Transverse colon (tissue), 4 donors: ENCODE results near the gene RBFOX1. TPM values are rescaled to one million over a fixed set of nuclear protein-coding genes. Genes with fewer than 3 reads are reported as not detected.

Experiments
- DNase-seq: peaks from one replicate; pipeline ENCODE4 v3.0.0-alpha.2; 2019
- H3K27ac ChIP-seq, 4 donors: fragments of 200-600 bp; sonication (generic); 2 replicates each; pipeline ENCODE4 v1.5.1; 2016 to 2018; ENCODE audit warnings: inconsistent platforms in 4 of 4
- H3K27me3 ChIP-seq: fragments of 200-600 bp; sonication (generic); 2 replicates; pipeline ENCODE4 v1.5.1; 2017; ENCODE audit warnings: inconsistent platforms
- H3K36me3 ChIP-seq, 4 donors: fragments of 200-600 bp; sonication (generic); 2 replicates each; pipeline ENCODE4 v1.5.1; 2017 to 2019; ENCODE audit warnings: inconsistent platforms in 4 of 4
- H3K4me1 ChIP-seq, 4 donors: fragments of 200-600 bp; sonication (generic); 2 replicates each; pipeline ENCODE4 v1.5.1; 2017 to 2020; ENCODE audit warnings: inconsistent platforms in 4 of 4
- H3K4me3 ChIP-seq, 4 donors: fragments of 200-600 bp; sonication (generic); 1 replicate in 1 of 4; 2 replicates in 3 of 4; pipeline versions ENCODE4 v1.5.1 to v1.6.1; 2017 to 2019; ENCODE audit warnings: inconsistent platforms in 4 of 4
- H3K9me3 ChIP-seq, 2 donors: fragments of 200-600 bp; sonication (generic); 2 replicates each; pipeline ENCODE4 v1.5.1; 2017 to 2019; ENCODE audit warnings: inconsistent platforms in 2 of 2
- EP300 ChIP-seq: sonication (generic); formaldehyde crosslinking; IDR thresholded peaks from one replicate; pipeline ENCODE4 v1.6.1; 2017; ENCODE audit warnings: antibody characterized with exemption, low read depth
- POLR2A ChIP-seq: fragments of 450-650 bp; IDR thresholded peaks from one replicate; pipeline ENCODE4 v1.6.1; 2016; ENCODE audit warnings: antibody characterized with exemption, mild to moderate bottlenecking, moderate library complexity
- POLR2AphosphoS5 ChIP-seq, 3 donors: sonication (generic); formaldehyde crosslinking; IDR thresholded peaks; one replicate each; pipeline ENCODE4 v1.6.1; 2016; ENCODE audit warnings: antibody characterized with exemption in 3 of 3
- WGBS, 2 donors: methylation state at CpG; one replicate each; pipeline ENCODE4 v1.1.5; 2018; ENCODE audit warnings: low coverage in 1 of 2; 5-methylcytosine and 5-hydroxymethylcytosine counted together
- in situ Hi-C, 4 donors: fragments of 200-750 bp; cut with MboI; loops; one replicate each; pipeline versions ENCODE4 v1.15.0 to v1.15.1; 2017; ENCODE audit warnings: low sequenced_read_pairs in 3 of 4, low pct_ligation_motif_present in 1 of 4, low pct_unique_long_range_greater_than_20kb in 1 of 4
- intact Hi-C: fragments of 100-400 bp; cut with DNase I; formaldehyde crosslinking; loops from one replicate; pipeline ENCODE4 v1.15.1; 2023; ENCODE audit warnings: low total_unique reads
- total RNA-seq, 4 donors: library from RNA; depleted of rRNA; stranded (reverse); fragments of >200 nt; gene quantifications; one replicate each; pipeline ENCODE4 v1.1.0, GENCODE V29; 2016
- TF ChIP-seq, protein P1 (sequence below), 5 experiments: fragments of 200-600 bp in 3 of 5; fragments of 450-650 bp in 2 of 5; sonication (generic) in 3 of 5; IDR thresholded peaks; 1 replicate in 2 of 5; 2 replicates in 3 of 5; pipeline ENCODE4 v1.5.1; 2016 to 2017; ENCODE audit warnings: antibody characterized with exemption in 5 of 5, inconsistent platforms in 3 of 5, mild to moderate bottlenecking in 2 of 5, moderate library complexity in 1 of 5

RBFOX1 gene
- total RNA-seq, 4 donors from 2014 or later, result 2.3 to 8.2 (median 3.2) TPM

DNA sequence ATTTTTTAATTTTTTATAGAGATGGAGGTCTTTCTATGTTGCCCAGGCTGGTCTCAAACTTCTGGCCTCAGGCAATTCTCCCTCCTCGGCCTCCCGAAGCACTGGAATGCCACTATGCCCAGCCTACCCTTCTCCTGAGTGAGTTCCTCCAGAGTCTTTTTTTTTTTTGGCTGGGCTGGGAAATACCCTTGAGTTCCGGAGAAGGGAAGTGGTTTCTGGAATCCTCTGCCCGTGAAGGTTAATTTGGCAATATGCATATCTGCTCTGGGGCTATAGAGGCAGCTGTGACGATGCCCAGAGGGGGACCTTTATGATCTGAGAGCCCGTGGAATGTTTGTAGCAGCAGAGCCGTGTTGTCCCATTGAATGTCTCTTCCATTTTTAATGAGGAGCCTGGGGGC, 217.5 kb downstream of the RBFOX1 start:
- H3K27ac ChIP-seq, result no peak overlapping the region
- 74% methylated on average over 7 of the region's 7 CpGs; no CpG with 5 or more reads in 1 of the 2 donors for whole genome bisulfite sequencing, 2 donors
- no peak overlapping the region for H3K4me3 ChIP-seq
- TF ChIP-seq POLR2AphosphoS5 (IDR thresholded peaks at IDR 0.05) (no peak), EP300 (no peak), POLR2A (no peak)
- TF ChIP-seq, protein P1, sequence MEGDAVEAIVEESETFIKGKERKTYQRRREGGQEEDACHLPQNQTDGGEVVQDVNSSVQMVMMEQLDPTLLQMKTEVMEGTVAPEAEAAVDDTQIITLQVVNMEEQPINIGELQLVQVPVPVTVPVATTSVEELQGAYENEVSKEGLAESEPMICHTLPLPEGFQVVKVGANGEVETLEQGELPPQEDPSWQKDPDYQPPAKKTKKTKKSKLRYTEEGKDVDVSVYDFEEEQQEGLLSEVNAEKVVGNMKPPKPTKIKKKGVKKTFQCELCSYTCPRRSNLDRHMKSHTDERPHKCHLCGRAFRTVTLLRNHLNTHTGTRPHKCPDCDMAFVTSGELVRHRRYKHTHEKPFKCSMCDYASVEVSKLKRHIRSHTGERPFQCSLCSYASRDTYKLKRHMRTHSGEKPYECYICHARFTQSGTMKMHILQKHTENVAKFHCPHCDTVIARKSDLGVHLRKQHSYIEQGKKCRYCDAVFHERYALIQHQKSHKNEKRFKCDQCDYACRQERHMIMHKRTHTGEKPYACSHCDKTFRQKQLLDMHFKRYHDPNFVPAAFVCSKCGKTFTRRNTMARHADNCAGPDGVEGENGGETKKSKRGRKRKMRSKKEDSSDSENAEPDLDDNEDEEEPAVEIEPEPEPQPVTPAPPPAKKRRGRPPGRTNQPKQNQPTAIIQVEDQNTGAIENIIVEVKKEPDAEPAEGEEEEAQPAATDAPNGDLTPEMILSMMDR (IDR thresholded peaks at IDR 0.05), result no peak
- H3K27me3 ChIP-seq, result no peaks in the 10 kb centered on the region
- intact Hi-C loops (no loop called here), in situ Hi-C loops (no loop called here)
- H3K9me3 ChIP-seq, result no peaks in the 10 kb centered on the region
- H3K36me3 ChIP-seq, result no peaks in the 10 kb centered on the region
- DNase-seq, result no peak
- H3K4me1 ChIP-seq, result no peaks in the 10 kb centered on the region

DNA sequence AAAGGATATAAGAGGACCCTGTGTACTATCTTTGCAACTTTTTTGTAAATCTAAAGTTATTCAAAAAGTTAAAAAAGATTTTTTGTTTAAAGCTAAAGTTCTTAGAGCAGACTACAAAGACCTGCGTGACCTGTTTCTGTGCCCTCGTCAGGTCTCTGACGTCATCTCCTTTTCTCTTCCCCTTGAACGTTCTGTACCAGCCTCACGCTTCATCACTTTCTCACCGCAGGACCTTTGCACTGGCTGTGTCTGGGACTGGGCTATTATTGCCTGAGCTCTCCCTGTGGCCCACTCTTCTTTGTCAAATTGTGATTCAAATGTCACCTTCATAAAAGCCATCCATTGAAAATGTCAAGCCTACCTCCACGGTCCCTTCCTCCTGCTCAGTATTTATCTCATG, 222.8 kb downstream of the RBFOX1 start:
- TF ChIP-seq, protein P1 (IDR thresholded peaks at IDR 0.05), result no peak
- H3K27me3 ChIP-seq, result no peaks in the 10 kb centered on the region
- H3K4me3 ChIP-seq, result no peak overlapping the region
- no peaks in the 10 kb centered on the region for H3K36me3 ChIP-seq
- intact Hi-C loops, result no loop called here
- no peak for DNase-seq
- in situ Hi-C loops, result no loop called here
- WGBS, 2 donors, result 82 to 90% methylated on average over 7 of the region's 7 CpGs
- H3K9me3 ChIP-seq, result no peaks in the 10 kb centered on the region
- no peak overlapping the region for H3K27ac ChIP-seq
- H3K4me1 ChIP-seq, result no peaks in the 10 kb centered on the region

DNA sequence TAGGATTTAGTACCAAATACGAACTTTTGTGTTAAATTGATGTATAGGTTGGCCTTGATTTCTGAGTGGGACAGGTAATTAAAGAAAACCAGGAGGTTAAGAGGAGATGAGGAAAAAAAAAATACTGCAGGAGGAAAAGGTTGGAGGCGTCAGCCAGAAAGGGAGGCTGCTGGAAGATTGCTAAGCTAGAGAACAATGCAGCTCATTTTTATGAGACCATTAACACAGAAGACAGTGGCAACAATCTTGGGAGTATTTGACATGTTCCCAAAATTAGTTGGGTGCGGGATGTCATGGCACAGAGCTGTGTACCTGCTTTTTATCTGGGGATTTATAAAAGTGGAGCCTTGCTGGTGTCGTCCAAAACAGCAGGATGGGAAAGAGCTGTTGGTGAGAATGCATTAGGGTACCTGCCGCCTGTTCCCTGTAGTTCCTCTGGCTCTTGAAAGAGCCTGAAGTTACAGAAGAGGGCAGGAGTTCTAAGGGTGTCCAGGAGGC, 229.3 kb downstream of the RBFOX1 start:
- H3K36me3 ChIP-seq, result no peaks in the 10 kb centered on the region
- no peaks in the 10 kb centered on the region for H3K9me3 ChIP-seq
- TF ChIP-seq POLR2AphosphoS5 (IDR thresholded peaks at IDR 0.05) (no peak), POLR2A (no peak), EP300 (no peak)
- TF ChIP-seq, protein P1 (IDR thresholded peaks at IDR 0.05), result no peak
- 58 to 62% methylated on average over 5 of the region's 5 CpGs for WGBS, 2 donors
- intact Hi-C loops, result loop anchor here (5.0 kb wide), 1 partner anchor 590 kb away; no protein-coding TSS in a partner anchor
- DNase-seq, result no peak
- no peak overlapping the region for H3K27ac ChIP-seq
- H3K27me3 ChIP-seq, result no peaks in the 10 kb centered on the region
- no peaks in the 10 kb centered on the region for H3K4me1 ChIP-seq
- in situ Hi-C loops, result no loop called here
- no peak overlapping the region for H3K4me3 ChIP-seq

GRCh38 chr16:7566360-7566759, 233.7 kb downstream of the RBFOX1 start:
- DNase-seq, result no peak
- in situ Hi-C loops (no loop called here), intact Hi-C loops (no loop called here)
- no peak for TF ChIP-seq EP300
- TF ChIP-seq POLR2A, result no peak
- no peak for TF ChIP-seq POLR2AphosphoS5 (IDR thresholded peaks at IDR 0.05)
- no peak overlapping the region for H3K27ac ChIP-seq
- no peaks in the 10 kb centered on the region for H3K9me3 ChIP-seq
- H3K4me1 ChIP-seq, result no peaks in the 10 kb centered on the region
- no peaks in the 10 kb centered on the region for H3K27me3 ChIP-seq
- no peaks in the 10 kb centered on the region for H3K36me3 ChIP-seq
- H3K4me3 ChIP-seq, result no peak overlapping the region
- 63 to 78% methylated on average over 4 to 9 of the region's 9 CpGs for WGBS, 2 donors

DNA sequence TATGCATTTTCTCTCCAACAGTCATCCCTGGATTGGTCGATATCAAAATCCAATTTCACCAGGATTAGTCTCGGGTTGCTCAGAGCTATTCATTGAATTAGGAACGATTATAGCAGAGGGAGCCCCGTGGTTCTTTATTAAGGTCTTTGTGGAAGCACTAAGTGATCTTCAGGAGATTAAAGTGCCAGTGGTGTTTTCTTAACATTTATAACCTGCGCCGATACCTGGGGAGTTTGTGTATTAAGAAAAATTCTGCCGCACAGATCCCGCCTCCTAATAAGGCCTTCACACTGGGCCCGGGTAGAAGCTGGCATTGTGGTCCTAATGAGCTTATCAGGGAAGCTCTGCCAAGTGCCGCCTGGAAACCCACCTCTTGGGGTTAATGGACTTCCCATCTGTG, 238.7 kb downstream of the RBFOX1 start:
- 85% methylated on average over 10 of the region's 10 CpGs; no CpG with 5 or more reads in 1 of the 2 donors for WGBS, 2 donors
- in situ Hi-C loops, result no loop called here
- H3K9me3 ChIP-seq, result no peaks in the 10 kb centered on the region
- no peak overlapping the region for H3K4me3 ChIP-seq
- no peaks in the 10 kb centered on the region for H3K36me3 ChIP-seq
- H3K4me1 ChIP-seq, result no peaks in the 10 kb centered on the region
- H3K27me3 ChIP-seq, result no peaks in the 10 kb centered on the region
- H3K27ac ChIP-seq, result no peak overlapping the region
- DNase-seq, result no peak
- TF ChIP-seq POLR2AphosphoS5 (IDR thresholded peaks at IDR 0.05), result no peak
- TF ChIP-seq EP300, result no peak
- TF ChIP-seq, protein P1 (IDR thresholded peaks at IDR 0.05), result no peak
- TF ChIP-seq POLR2A, result no peak
- intact Hi-C loops, result no loop called here
